Esophagus squamous epithelium (tissue), 5 donors: ENCODE measurements around the gene ATP2C1. TPM values are rescaled to one million over a fixed set of nuclear protein-coding genes. Genes with fewer than 3 reads are reported as not detected.

Experiments used
- DNase-seq: peaks from one replicate; lab custom pipeline; 2025; lab: John Stamatoyannopoulos, UW
- H3K27ac ChIP-seq, 4 donors: fragments of 200-600 bp; sonication (generic); one replicate each; pipeline ENCODE4 v1.5.1; 2016 to 2019; ENCODE audit warnings: mild to moderate bottlenecking in 1 of 4
- H3K27me3 ChIP-seq, 4 donors: fragments of 200-600 bp; sonication (generic); 1 replicate in 3 of 4; 2 replicates in 1 of 4; pipeline versions ENCODE4 v1.5.1 to v1.6.0; 2017 to 2021; ENCODE audit warnings: antibody characterized with exemption in 1 of 4
- H3K36me3 ChIP-seq, 3 donors: fragments of 200-600 bp; sonication (generic); one replicate each; pipeline ENCODE4 v1.5.1; 2016 to 2019
- H3K4me1 ChIP-seq, 3 donors: fragments of 200-600 bp; sonication (generic); one replicate each; pipeline ENCODE4 v1.5.1; 2017 to 2019
- H3K4me3 ChIP-seq, 4 donors: fragments of 200-600 bp; sonication (generic); 1 replicate in 3 of 4; 2 replicates in 1 of 4; pipeline ENCODE4 v1.5.1; 2016 to 2019; ENCODE audit warnings: mild to moderate bottlenecking in 2 of 4, moderate library complexity in 1 of 4
- H3K9me3 ChIP-seq, 3 donors: fragments of 200-600 bp; sonication (generic); one replicate each; pipeline ENCODE4 v1.5.1; 2016 to 2019
- CTCF ChIP-seq, 6 experiments: fragments of 450-650 bp in 4 of 6; fragments of 200-600 bp in 2 of 6; sonication (generic) in 2 of 6; IDR thresholded peaks; one replicate each; pipeline ENCODE4 v1.5.1; 2016 to 2019; ENCODE audit warnings: antibody characterized with exemption in 6 of 6, mild to moderate bottlenecking in 4 of 6, moderate library complexity in 4 of 6
- POLR2A ChIP-seq, 4 donors: fragments of 450-650 bp; IDR thresholded peaks; one replicate each; pipeline ENCODE4 v1.6.1; 2017; ENCODE audit warnings: antibody characterized with exemption in 4 of 4, mild to moderate bottlenecking in 4 of 4, moderate library complexity in 3 of 4
- WGBS, 2 donors: methylation state at CpG; one replicate each; pipeline ENCODE4 v1.1.5; 2018; 5-methylcytosine and 5-hydroxymethylcytosine counted together
- intact Hi-C: fragments of 100-400 bp; cut with DNase I; formaldehyde crosslinking; loops from one replicate; pipeline ENCODE4 v1.15.0; 2022
- total RNA-seq, 4 donors: library from RNA; depleted of rRNA; stranded (reverse); fragments of >200 nt; gene quantifications; one replicate each; pipeline ENCODE4 v1.1.0, GENCODE V29; 2016
- donor health status: DM: yes; HTN: yes; CAD: no.

The ATP2C1 gene
- total RNA-seq, 4 donors from 2014 or later: 27.6 to 44.2 (median 37.7) TPM

GRCh38 chr3:131007256-131007655 is 113.4 kb downstream of the ATP2C1 start:
- Histone ChIP-seq H3K4me3 (no peak overlapping the region), H3K27me3 (no peaks in the 10 kb centered on the region), H3K36me3 (peaks cover 0 to 84% (median 0%) of the 10 kb centered on the region in 3 donors), H3K9me3 (no peaks in the 10 kb centered on the region), H3K4me1 (peaks cover 0 to 6% (median 0%) of the 10 kb centered on the region in 3 donors), H3K27ac (no peak overlapping the region)
- DNase-seq: no peak
- intact Hi-C loops: no loop called here
- no peak for TF ChIP-seq POLR2A (IDR thresholded peaks at IDR 0.05)
- no peak for TF ChIP-seq CTCF (IDR thresholded peaks at IDR 0.05)
- 91 to 94% methylated on average over 2 of the region's 2 CpGs for WGBS, 2 donors

GRCh38 chr3:131007782-131008181 is 113.9 kb downstream of the ATP2C1 start:
- 95 to 98% methylated on average over 2 of the region's 2 CpGs for WGBS, 2 donors
- intact Hi-C loops: no loop called here
- peaks cover 0 to 84% (median 0%) of the 10 kb centered on the region in 3 donors for H3K36me3 ChIP-seq

GRCh38 chr3:131008326-131008725 is 114.4 kb downstream of the ATP2C1 start:
- intact Hi-C loops: no loop called here
- Histone ChIP-seq H3K36me3 (peaks cover 0 to 84% (median 0%) of the 10 kb centered on the region in 3 donors), H3K4me1 (peaks cover 0 to 6% (median 0%) of the 10 kb centered on the region in 3 donors), H3K9me3 (no peaks in the 10 kb centered on the region), H3K4me3 (no peak overlapping the region), H3K27me3 (no peaks in the 10 kb centered on the region), H3K27ac (no peak overlapping the region)
- 80 to 100% methylated on average over 1 of the region's 1 CpG for WGBS, 2 donors
- DNase-seq: no peak
- no peak for TF ChIP-seq POLR2A (IDR thresholded peaks at IDR 0.05)
- no peak for TF ChIP-seq CTCF (IDR thresholded peaks at IDR 0.05)

More at GRCh38 chr3:131007782-131008181, 113.9 kb downstream of the ATP2C1 start:
- Histone ChIP-seq H3K27ac (no peak overlapping the region), H3K9me3 (no peaks in the 10 kb centered on the region), H3K27me3 (no peaks in the 10 kb centered on the region), H3K4me3 (no peak overlapping the region), H3K4me1 (peaks cover 0 to 6% (median 0%) of the 10 kb centered on the region in 3 donors)
- TF ChIP-seq CTCF (IDR thresholded peaks at IDR 0.05) (no peak), POLR2A (IDR thresholded peaks at IDR 0.05) (no peak)
- DNase-seq: no peak

GRCh38 chr3:131009698-131010097 is 115.8 kb downstream of the ATP2C1 start:
- intact Hi-C loops: no loop called here

GRCh38 chr3:131018970-131019369 is 125.1 kb downstream of the ATP2C1 start:
- no peaks in the 10 kb centered on the region for H3K9me3 ChIP-seq
- intact Hi-C loops: no loop called here
- no peak overlapping the region for H3K27ac ChIP-seq
- H3K27me3 ChIP-seq: no peaks in the 10 kb centered on the region
- no peak overlapping the region for H3K4me3 ChIP-seq
- peaks cover 0 to 62% (median 16%) of the 10 kb centered on the region in 3 donors for H3K36me3 ChIP-seq
- peaks cover 0 to 41% (median 10%) of the 10 kb centered on the region in 3 donors for H3K4me1 ChIP-seq
- no peak for DNase-seq
- WGBS, 2 donors: 80 to 91% methylated on average over 3 of the region's 3 CpGs
- TF ChIP-seq POLR2A (IDR thresholded peaks at IDR 0.05): no peak
- TF ChIP-seq CTCF (IDR thresholded peaks at IDR 0.05): no peak

More at GRCh38 chr3:131009698-131010097, 115.8 kb downstream of the ATP2C1 start:
- Histone ChIP-seq H3K27ac (no peak overlapping the region), H3K4me1 (peaks cover 0 to 6% (median 0%) of the 10 kb centered on the region in 3 donors), H3K36me3 (peaks cover 0 to 88% (median 2%) of the 10 kb centered on the region in 3 donors), H3K9me3 (no peaks in the 10 kb centered on the region), H3K27me3 (no peaks in the 10 kb centered on the region), H3K4me3 (no peak overlapping the region)
- no peak for TF ChIP-seq CTCF (IDR thresholded peaks at IDR 0.05)
- no peak for TF ChIP-seq POLR2A (IDR thresholded peaks at IDR 0.05)
- no peak for DNase-seq
- 78 to 100% methylated on average over 1 of the region's 1 CpG for WGBS, 2 donors
